IMR-90 (cell line): ENCODE measurements around the gene PIEZO2. TPM values are rescaled to one million over a fixed set of nuclear protein-coding genes. Genes with fewer than 3 reads are reported as not detected.

Experiments
- ATAC-seq: fragments of 200-7000 bp; cut with Tn5 transposase; 2 replicates; pipeline ENCODE4 v1.9.1; 2020; ENCODE audit warnings: low read depth, mild to moderate bottlenecking, moderate library complexity
- BruUV-seq: library from RNA; stranded (reverse); fragments of 400-500 nt; replicated peaks from 2 replicates; lab custom pipeline; 2021; lab: Mats Ljungman, UMichigan
- CTCF ChIA-PET: fragments of 300-600 bp; formaldehyde crosslinking; extraction: SDS; loops from one replicate; lab custom pipeline; 2021; ENCODE audit warnings: antibody characterized with exemption; lab: Yijun Ruan, JAX
- POLR2A ChIA-PET: fragments of 300-600 bp; sonication (Branson Sonifier 250); formaldehyde crosslinking; loops from one replicate; lab custom pipeline; 2022; ENCODE audit warnings: antibody characterized with exemption; ENCODE audit not compliant: unreplicated experiment; lab: Charles Lee
- DNase-seq: peaks from one replicate; pipeline ENCODE4 v3.0.0; 2013
- H2AFZ ChIP-seq: replicated peaks from 2 replicates; pipeline ENCODE3; 2013; ENCODE audit warnings: low read length, mild to moderate bottlenecking; ENCODE audit not compliant: poor library complexity
- H2AK5ac ChIP-seq: 2 replicates; pipeline ENCODE4 v1.6.1; 2013; ENCODE audit warnings: low read depth, low read length, inconsistent platforms
- H2AK9ac ChIP-seq: replicated peaks from 2 replicates; pipeline ENCODE3; 2013; ENCODE audit warnings: mild to moderate bottlenecking, low read depth, low read length, moderate library complexity; ENCODE audit not compliant: poor library complexity
- H2BK120ac ChIP-seq: 2 replicates; pipeline ENCODE4 v1.6.1; 2013; ENCODE audit warnings: low read depth, low read length, inconsistent platforms
- H2BK15ac ChIP-seq: 3 replicates; pipeline ENCODE4 v1.6.1; 2013; ENCODE audit warnings: low read depth, low read length, inconsistent platforms
- H2BK20ac ChIP-seq: 2 replicates; pipeline ENCODE4 v1.6.1; 2013; ENCODE audit warnings: low read depth, mild to moderate bottlenecking, inconsistent platforms, low read length, moderate library complexity
- H2BK5ac ChIP-seq: 2 replicates; pipeline ENCODE4 v1.6.1; 2013; ENCODE audit warnings: mild to moderate bottlenecking, low read depth, low read length, inconsistent platforms; ENCODE audit not compliant: poor library complexity, severe bottlenecking
- H3K14ac ChIP-seq: replicated peaks from 2 replicates; pipeline ENCODE4 v1.6.1; 2013; ENCODE audit warnings: low read depth, low read length, inconsistent platforms
- H3K18ac ChIP-seq: 2 replicates; pipeline ENCODE4 v1.6.1; 2013; ENCODE audit warnings: low read depth, low read length, control low read depth
- H3K23ac ChIP-seq: 2 replicates; pipeline ENCODE4 v1.6.1; 2013; ENCODE audit warnings: low read depth, low read length, inconsistent platforms
- H3K27ac ChIP-seq: 2 replicates; pipeline ENCODE4 v1.5.1; 2013; ENCODE audit warnings: mild to moderate bottlenecking, control low read depth, low read length; ENCODE audit not compliant: insufficient read depth
- H3K27me3 ChIP-seq: 2 replicates; pipeline ENCODE4 v1.6.1; 2013; ENCODE audit warnings: low read length; ENCODE audit not compliant: control insufficient read depth, insufficient read depth
- H3K36me3 ChIP-seq: 2 replicates; pipeline ENCODE4 v1.6.1; 2013; ENCODE audit warnings: low read length, mixed read lengths; ENCODE audit not compliant: control insufficient read depth, insufficient read depth
- H3K4ac ChIP-seq: 2 replicates; pipeline ENCODE4 v1.6.1; 2013; ENCODE audit warnings: low read depth, low read length, inconsistent platforms
- H3K4me1 ChIP-seq: 2 replicates; pipeline ENCODE4 v1.6.1; 2013; ENCODE audit warnings: low read length, mixed read lengths; ENCODE audit not compliant: control insufficient read depth, insufficient read depth
- H3K4me2 ChIP-seq: 2 replicates; pipeline ENCODE4 v1.6.1; 2013; ENCODE audit warnings: low read depth, mild to moderate bottlenecking, control low read depth, low read length, moderate library complexity
- H3K4me3 ChIP-seq: 2 replicates; pipeline ENCODE4 v1.5.1; 2013; ENCODE audit warnings: low read depth, mild to moderate bottlenecking, control low read depth, low read length, moderate library complexity; ENCODE audit not compliant: insufficient read depth
- H3K56ac ChIP-seq: 2 replicates; pipeline ENCODE4 v1.6.1; 2013; ENCODE audit warnings: low read length, inconsistent platforms; ENCODE audit not compliant: insufficient read depth; ENCODE audit errors: extremely low read depth
- H3K79me1 ChIP-seq, 2 experiments: 2 replicates each; pipeline ENCODE4 v1.6.1; 2013; ENCODE audit warnings: low read length in 2 of 2, inconsistent platforms in 1 of 2, low read depth in 1 of 2
- H3K9ac ChIP-seq: 2 replicates; pipeline ENCODE4 v1.6.1; 2013; ENCODE audit warnings: low read depth, low read length, control low read depth
- H3K9me1 ChIP-seq: 2 replicates; pipeline ENCODE4 v1.6.1; 2013; ENCODE audit warnings: low read length, inconsistent platforms; ENCODE audit not compliant: insufficient read depth
- H3K9me3 ChIP-seq: 2 replicates; pipeline ENCODE4 v1.6.1; 2013; ENCODE audit warnings: low read length; ENCODE audit not compliant: control insufficient read depth, insufficient read depth
- H4K20me1 ChIP-seq: 2 replicates; pipeline ENCODE4 v1.6.1; 2013; ENCODE audit warnings: low read length, inconsistent platforms; ENCODE audit not compliant: insufficient read depth
- H4K5ac ChIP-seq: 2 replicates; pipeline ENCODE4 v1.6.1; 2013; ENCODE audit warnings: mild to moderate bottlenecking, low read depth, low read length, control low read depth
- H4K8ac ChIP-seq, 2 experiments: 2 replicates each; pipeline ENCODE4 v1.6.1; 2013; ENCODE audit warnings: low read depth in 2 of 2, low read length in 2 of 2, control low read depth in 1 of 2, inconsistent platforms in 1 of 2
- H4K91ac ChIP-seq: 2 replicates; pipeline ENCODE4 v1.6.1; 2013; ENCODE audit warnings: low read depth, low read length, inconsistent platforms; ENCODE audit not compliant: insufficient read depth
- CEBPB ChIP-seq: IDR thresholded peaks from 2 replicates; pipeline ENCODE4 v1.6.1; 2012; ENCODE audit warnings: low read depth, low read length, improper control_type of control experiment
- FOS ChIP-seq: fragments of 150-350 bp; IDR thresholded peaks from 2 replicates; pipeline ENCODE4 v1.6.1; 2016; ENCODE audit warnings: low read depth, low read length
- RFX5 ChIP-seq: IDR thresholded peaks from 2 replicates; pipeline ENCODE4 v1.8.0; 2012; ENCODE audit warnings: low read depth, mild to moderate bottlenecking, low read length, moderate library complexity
- WGBS, 2 experiments: methylation state at CpG; one replicate each; pipeline versions ENCODE4 v1.1.5 to v1.1.7; 2013; ENCODE audit warnings: missing lambda C conversion rate in 2 of 2; ENCODE audit not compliant: insufficient read length in 1 of 2; ENCODE audit errors: extremely low coverage in 2 of 2; 5-methylcytosine and 5-hydroxymethylcytosine counted together
- dilution Hi-C: fragments of 300-500 bp; cut with HindIII; formaldehyde crosslinking; loops from one replicate; pipeline ENCODE4 v1.14.3; 2018; ENCODE audit warnings: low sequenced_read_pairs; ENCODE audit not compliant: unreplicated experiment
- in situ Hi-C: fragments of 300-500 bp; cut with MboI; formaldehyde crosslinking; loops from 3 replicates; pipeline ENCODE4 v1.14.3; 2019; ENCODE audit warnings: low sequenced_read_pairs, inconsistent platforms, mixed read lengths
- intact Hi-C: fragments of 100-400 bp; cut with micrococcal nuclease; formaldehyde crosslinking; loops from 2 replicates; pipeline ENCODE4 v1.10.0; 2022
- polyA plus RNA-seq, 3 experiments: library from polyadenylated mRNA; depleted of rRNA; stranded (reverse); fragments of >200 nt; gene quantifications; 2 replicates each; pipeline ENCODE4 v1.2.3, GENCODE V29; 2012; ENCODE audit warnings: low replicate concordance in 1 of 3
- total RNA-seq: library from RNA; depleted of rRNA; stranded (reverse); fragments of >200 nt; gene quantifications from 2 replicates; pipeline ENCODE4 v1.2.3, GENCODE V29; 2012
- TF ChIP-seq, protein P1 (sequence below): conservative IDR thresholded peaks from 2 replicates; pipeline ENCODE4 v1.5.1; 2012; ENCODE audit warnings: mild to moderate bottlenecking, low read depth, low read length, improper control_type of control experiment

Gene PIEZO2
- total and polyA plus RNA-seq, 2 of the 4 experiments (the other 2 are of a cell fraction) = 2.4 to 4.1 TPM

DNA sequence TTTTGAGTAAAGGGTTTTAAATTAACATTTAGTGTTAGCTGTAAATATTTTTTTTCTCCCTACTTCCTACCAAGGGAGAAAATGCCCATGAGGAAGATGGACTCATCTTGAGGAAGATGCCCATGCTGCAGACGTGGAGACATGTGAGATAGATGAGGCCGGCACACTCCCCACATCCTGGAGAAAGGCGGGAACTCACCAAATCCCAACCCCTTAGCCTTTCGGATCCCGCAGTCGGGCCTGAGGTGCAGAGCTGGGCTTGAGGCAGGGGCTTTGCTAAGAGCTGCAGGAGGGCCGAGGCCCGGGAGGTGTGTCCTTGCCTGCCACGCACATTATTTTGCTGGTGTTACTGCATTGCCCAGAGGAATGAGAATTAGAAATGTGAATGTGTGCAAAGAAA, 485.6 kb downstream of the PIEZO2 start:
- in situ Hi-C loops (no loop called here), dilution Hi-C loops (no loop called here), intact Hi-C loops (loop anchor here (10.0 kb wide), 1 partner anchor 99 kb away; no protein-coding TSS in a partner anchor)
- Histone ChIP-seq H3K56ac (no peak overlapping the region), H2BK15ac (no peak overlapping the region), H3K9me1 (no peaks in the 10 kb centered on the region), H2BK120ac (no peak overlapping the region), H3K14ac (no peak overlapping the region), H3K27me3 (peaks cover 14% of the 10 kb centered on the region), H2AFZ (no peak overlapping the region), H3K4ac (no peak overlapping the region), H3K4me2 (no peak overlapping the region), H2BK20ac (no peak overlapping the region), H2AK5ac (no peak overlapping the region), H3K36me3 (no peaks in the 10 kb centered on the region), H3K18ac (no peak overlapping the region), H4K20me1 (no peaks in the 10 kb centered on the region), H4K91ac (no peak overlapping the region), H3K79me1 (no peaks in the 10 kb centered on the region), H3K4me3 (no peak overlapping the region), H3K4me1 (no peaks in the 10 kb centered on the region), H3K9ac (no peak overlapping the region), H2BK5ac (no peak overlapping the region), H3K23ac (no peak overlapping the region), H4K5ac (no peak overlapping the region), H3K9me3 (no peaks in the 10 kb centered on the region), H2AK9ac (no peak overlapping the region), H4K8ac (no peak overlapping the region), H3K27ac (no peak overlapping the region)
- POLR2A ChIA-PET = no interaction called here
- no CpG with 5 or more reads among the region's 9 CpGs for WGBS, 2 experiments
- TF ChIP-seq CEBPB (no peak), FOS (no peak), RFX5 (no peak)
- TF ChIP-seq, protein P1, sequence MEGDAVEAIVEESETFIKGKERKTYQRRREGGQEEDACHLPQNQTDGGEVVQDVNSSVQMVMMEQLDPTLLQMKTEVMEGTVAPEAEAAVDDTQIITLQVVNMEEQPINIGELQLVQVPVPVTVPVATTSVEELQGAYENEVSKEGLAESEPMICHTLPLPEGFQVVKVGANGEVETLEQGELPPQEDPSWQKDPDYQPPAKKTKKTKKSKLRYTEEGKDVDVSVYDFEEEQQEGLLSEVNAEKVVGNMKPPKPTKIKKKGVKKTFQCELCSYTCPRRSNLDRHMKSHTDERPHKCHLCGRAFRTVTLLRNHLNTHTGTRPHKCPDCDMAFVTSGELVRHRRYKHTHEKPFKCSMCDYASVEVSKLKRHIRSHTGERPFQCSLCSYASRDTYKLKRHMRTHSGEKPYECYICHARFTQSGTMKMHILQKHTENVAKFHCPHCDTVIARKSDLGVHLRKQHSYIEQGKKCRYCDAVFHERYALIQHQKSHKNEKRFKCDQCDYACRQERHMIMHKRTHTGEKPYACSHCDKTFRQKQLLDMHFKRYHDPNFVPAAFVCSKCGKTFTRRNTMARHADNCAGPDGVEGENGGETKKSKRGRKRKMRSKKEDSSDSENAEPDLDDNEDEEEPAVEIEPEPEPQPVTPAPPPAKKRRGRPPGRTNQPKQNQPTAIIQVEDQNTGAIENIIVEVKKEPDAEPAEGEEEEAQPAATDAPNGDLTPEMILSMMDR = no peak
- no TSS peak for BruUV-seq
- ATAC-seq = no peak
- CTCF ChIA-PET = no interaction called here
- DNase-seq = no peak
